H1 (cell line): ENCODE data around the gene PCDHB3.

ENCODE experiments used
- CEBPB ChIP-seq: IDR thresholded peaks from 2 replicates; pipeline ENCODE4 v1.6.1; 2012; ENCODE audit warnings: low read depth, low read length
- CHD1 ChIP-seq: IDR thresholded peaks from 2 replicates; pipeline ENCODE4 v1.6.1; 2012; ENCODE audit warnings: low read depth, low read length, improper control_type of control experiment
- EP300 ChIP-seq, 2 experiments: IDR thresholded peaks; 1 replicate in 1 of 2; 2 replicates in 1 of 2; pipeline ENCODE4 v1.6.1; 2011 to 2012; ENCODE audit warnings: low read depth in 2 of 2, low read length in 2 of 2, mild to moderate bottlenecking in 2 of 2, borderline replicate concordance in 1 of 2, inconsistent platforms in 1 of 2, moderate library complexity in 1 of 2
- POLR2A ChIP-seq, 2 experiments: IDR thresholded peaks; 1 replicate in 1 of 2; 2 replicates in 1 of 2; pipeline ENCODE4 v1.6.1; 2011; ENCODE audit warnings: low read depth in 2 of 2, low read length in 2 of 2, mild to moderate bottlenecking in 2 of 2; ENCODE audit errors: control extremely low read depth in 1 of 2
- RAD21 ChIP-seq, 2 experiments: IDR thresholded peaks in 1 of 2; conservative IDR thresholded peaks in 1 of 2; 2 replicates each; pipeline ENCODE4 v1.6.1; 2011; ENCODE audit warnings: low read depth in 2 of 2, low read length in 2 of 2, improper control_type of control experiment in 1 of 2, inconsistent platforms in 1 of 2, mild to moderate bottlenecking in 1 of 2, moderate library complexity in 1 of 2
- TF ChIP-seq, protein P1 (sequence below), 3 experiments: IDR thresholded peaks; 1 replicate in 2 of 3; 2 replicates in 1 of 3; pipeline versions ENCODE4 v1.5.1 to v1.6.1; 2011; ENCODE audit warnings: low read length in 3 of 3, mild to moderate bottlenecking in 3 of 3, inconsistent platforms in 2 of 3, low read depth in 1 of 3, moderate library complexity in 1 of 3; ENCODE audit not compliant: insufficient read depth in 1 of 3; ENCODE audit errors: control extremely low read depth in 1 of 3

DNA sequence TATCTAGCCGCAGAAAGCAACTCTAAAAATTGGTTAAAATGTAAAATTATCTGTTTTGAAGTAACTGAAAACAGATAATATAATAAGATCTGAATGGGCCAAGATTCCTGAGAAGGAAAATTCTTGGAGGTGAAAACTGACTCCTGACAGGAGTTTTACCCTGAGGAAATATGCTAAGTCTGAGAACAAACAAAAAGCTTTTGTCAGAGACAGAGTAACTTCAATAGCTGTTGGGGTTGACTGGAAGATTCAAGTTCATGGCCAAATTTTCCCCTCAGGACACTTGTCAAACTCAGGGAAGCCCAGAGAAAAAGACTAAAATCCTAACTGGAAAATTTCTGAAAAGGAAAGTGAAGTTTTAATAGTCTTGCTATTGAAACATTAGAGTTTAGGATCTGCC lies 27.0 kb downstream of the PCDHB3 start:
- TF ChIP-seq POLR2A (IDR thresholded peaks at IDR 0.05; ENCODE audit: control extremely low read depth in 1 of 2, low read depth in 2 of 2, low read length in 2 of 2) (no peak), EP300 (IDR thresholded peaks at IDR 0.05; ENCODE audit: borderline replicate concordance in 1 of 2, low read depth in 2 of 2, low read length in 2 of 2) (no peak), CEBPB (no peak), RAD21 (IDR thresholded peaks at IDR 0.05 in 1 of 2, conservative IDR thresholded peaks at IDR 0.05 in 1 of 2; ENCODE audit: low read depth in 2 of 2, low read length in 2 of 2) (no peak), CHD1 (no peak)
- TF ChIP-seq, protein P1, sequence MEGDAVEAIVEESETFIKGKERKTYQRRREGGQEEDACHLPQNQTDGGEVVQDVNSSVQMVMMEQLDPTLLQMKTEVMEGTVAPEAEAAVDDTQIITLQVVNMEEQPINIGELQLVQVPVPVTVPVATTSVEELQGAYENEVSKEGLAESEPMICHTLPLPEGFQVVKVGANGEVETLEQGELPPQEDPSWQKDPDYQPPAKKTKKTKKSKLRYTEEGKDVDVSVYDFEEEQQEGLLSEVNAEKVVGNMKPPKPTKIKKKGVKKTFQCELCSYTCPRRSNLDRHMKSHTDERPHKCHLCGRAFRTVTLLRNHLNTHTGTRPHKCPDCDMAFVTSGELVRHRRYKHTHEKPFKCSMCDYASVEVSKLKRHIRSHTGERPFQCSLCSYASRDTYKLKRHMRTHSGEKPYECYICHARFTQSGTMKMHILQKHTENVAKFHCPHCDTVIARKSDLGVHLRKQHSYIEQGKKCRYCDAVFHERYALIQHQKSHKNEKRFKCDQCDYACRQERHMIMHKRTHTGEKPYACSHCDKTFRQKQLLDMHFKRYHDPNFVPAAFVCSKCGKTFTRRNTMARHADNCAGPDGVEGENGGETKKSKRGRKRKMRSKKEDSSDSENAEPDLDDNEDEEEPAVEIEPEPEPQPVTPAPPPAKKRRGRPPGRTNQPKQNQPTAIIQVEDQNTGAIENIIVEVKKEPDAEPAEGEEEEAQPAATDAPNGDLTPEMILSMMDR (IDR thresholded peaks at IDR 0.05; ENCODE audit: control extremely low read depth in 1 of 3, insufficient read depth in 1 of 3, low read depth in 1 of 3, low read length in 3 of 3), result no peak
